SU-DHL-6 (cell line): ENCODE data around the gene IRX3.

Experiments
- EZH2phosphoT487 ChIP-seq: fragments of 200-600 bp; sonication (generic), shearing (Covaris generic); conservative IDR thresholded peaks from 2 replicates; pipeline ENCODE4 v1.6.1; 2018; ENCODE audit warnings: mild to moderate bottlenecking, antibody characterized with exemption, low read length, moderate library complexity, mixed read lengths
- TF ChIP-seq, protein P1 (sequence below): fragments of 200-600 bp; sonication (generic); IDR thresholded peaks from one replicate; pipeline ENCODE4 v1.5.1; 2017; ENCODE audit warnings: antibody characterized with exemption, mild to moderate bottlenecking, low read length, moderate library complexity; ENCODE audit not compliant: insufficient read depth, poor library complexity, severe bottlenecking

- TF ChIP-seq, protein P1, sequence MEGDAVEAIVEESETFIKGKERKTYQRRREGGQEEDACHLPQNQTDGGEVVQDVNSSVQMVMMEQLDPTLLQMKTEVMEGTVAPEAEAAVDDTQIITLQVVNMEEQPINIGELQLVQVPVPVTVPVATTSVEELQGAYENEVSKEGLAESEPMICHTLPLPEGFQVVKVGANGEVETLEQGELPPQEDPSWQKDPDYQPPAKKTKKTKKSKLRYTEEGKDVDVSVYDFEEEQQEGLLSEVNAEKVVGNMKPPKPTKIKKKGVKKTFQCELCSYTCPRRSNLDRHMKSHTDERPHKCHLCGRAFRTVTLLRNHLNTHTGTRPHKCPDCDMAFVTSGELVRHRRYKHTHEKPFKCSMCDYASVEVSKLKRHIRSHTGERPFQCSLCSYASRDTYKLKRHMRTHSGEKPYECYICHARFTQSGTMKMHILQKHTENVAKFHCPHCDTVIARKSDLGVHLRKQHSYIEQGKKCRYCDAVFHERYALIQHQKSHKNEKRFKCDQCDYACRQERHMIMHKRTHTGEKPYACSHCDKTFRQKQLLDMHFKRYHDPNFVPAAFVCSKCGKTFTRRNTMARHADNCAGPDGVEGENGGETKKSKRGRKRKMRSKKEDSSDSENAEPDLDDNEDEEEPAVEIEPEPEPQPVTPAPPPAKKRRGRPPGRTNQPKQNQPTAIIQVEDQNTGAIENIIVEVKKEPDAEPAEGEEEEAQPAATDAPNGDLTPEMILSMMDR: no peak
- no peak for TF ChIP-seq EZH2phosphoT487
These were observed at the start of gene IRX3 for GRCh38 chr16:54286366-54287130.
